Vagina (tissue), 2 donors: ENCODE results near the gene MSI2.

Experiments
- POLR2A ChIP-seq, 2 donors: fragments of 450-650 bp; IDR thresholded peaks; one replicate each; pipeline ENCODE4 v1.6.1; 2017; ENCODE audit warnings: antibody characterized with exemption in 2 of 2, mild to moderate bottlenecking in 2 of 2, moderate library complexity in 2 of 2
- TF ChIP-seq, protein P1 (sequence below), 3 experiments: fragments of 450-650 bp in 2 of 3; fragments of 200-600 bp in 1 of 3; sonication (generic) in 1 of 3; IDR thresholded peaks; one replicate each; pipeline ENCODE4 v1.5.1; 2017 to 2019; ENCODE audit warnings: antibody characterized with exemption in 3 of 3, mild to moderate bottlenecking in 2 of 3, moderate library complexity in 2 of 3

DNA sequence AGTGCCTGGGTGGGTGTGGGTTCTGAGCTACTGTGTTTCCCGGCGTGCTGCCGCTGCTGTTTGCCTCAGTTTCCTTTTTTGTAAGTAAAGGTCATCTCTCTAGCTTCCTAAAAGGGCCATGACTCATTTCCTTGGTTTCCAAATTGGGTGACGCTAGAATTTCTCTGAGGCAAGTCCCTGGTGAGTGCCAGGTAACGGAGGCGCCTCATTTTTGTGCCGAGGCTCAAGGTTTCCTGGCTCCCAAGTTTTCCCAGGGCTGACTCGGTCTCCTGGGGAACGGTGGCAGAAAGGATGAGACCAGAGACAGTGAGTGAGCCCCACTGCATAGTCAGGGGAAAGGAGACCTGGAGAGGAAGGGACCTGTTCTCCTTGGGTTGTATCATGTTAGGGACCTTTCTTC, 20.3 kb downstream of the MSI2 start:
- TF ChIP-seq, protein P1, sequence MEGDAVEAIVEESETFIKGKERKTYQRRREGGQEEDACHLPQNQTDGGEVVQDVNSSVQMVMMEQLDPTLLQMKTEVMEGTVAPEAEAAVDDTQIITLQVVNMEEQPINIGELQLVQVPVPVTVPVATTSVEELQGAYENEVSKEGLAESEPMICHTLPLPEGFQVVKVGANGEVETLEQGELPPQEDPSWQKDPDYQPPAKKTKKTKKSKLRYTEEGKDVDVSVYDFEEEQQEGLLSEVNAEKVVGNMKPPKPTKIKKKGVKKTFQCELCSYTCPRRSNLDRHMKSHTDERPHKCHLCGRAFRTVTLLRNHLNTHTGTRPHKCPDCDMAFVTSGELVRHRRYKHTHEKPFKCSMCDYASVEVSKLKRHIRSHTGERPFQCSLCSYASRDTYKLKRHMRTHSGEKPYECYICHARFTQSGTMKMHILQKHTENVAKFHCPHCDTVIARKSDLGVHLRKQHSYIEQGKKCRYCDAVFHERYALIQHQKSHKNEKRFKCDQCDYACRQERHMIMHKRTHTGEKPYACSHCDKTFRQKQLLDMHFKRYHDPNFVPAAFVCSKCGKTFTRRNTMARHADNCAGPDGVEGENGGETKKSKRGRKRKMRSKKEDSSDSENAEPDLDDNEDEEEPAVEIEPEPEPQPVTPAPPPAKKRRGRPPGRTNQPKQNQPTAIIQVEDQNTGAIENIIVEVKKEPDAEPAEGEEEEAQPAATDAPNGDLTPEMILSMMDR (IDR thresholded peaks at IDR 0.05), result no peak
- no peak for TF ChIP-seq POLR2A (IDR thresholded peaks at IDR 0.05)
